ENCODE measurements around the gene HIVEP3.
A peak's percentile ranks its signal among the peaks of the same experiment; 100 is the strongest.

HIVEP3 gene

DNA sequence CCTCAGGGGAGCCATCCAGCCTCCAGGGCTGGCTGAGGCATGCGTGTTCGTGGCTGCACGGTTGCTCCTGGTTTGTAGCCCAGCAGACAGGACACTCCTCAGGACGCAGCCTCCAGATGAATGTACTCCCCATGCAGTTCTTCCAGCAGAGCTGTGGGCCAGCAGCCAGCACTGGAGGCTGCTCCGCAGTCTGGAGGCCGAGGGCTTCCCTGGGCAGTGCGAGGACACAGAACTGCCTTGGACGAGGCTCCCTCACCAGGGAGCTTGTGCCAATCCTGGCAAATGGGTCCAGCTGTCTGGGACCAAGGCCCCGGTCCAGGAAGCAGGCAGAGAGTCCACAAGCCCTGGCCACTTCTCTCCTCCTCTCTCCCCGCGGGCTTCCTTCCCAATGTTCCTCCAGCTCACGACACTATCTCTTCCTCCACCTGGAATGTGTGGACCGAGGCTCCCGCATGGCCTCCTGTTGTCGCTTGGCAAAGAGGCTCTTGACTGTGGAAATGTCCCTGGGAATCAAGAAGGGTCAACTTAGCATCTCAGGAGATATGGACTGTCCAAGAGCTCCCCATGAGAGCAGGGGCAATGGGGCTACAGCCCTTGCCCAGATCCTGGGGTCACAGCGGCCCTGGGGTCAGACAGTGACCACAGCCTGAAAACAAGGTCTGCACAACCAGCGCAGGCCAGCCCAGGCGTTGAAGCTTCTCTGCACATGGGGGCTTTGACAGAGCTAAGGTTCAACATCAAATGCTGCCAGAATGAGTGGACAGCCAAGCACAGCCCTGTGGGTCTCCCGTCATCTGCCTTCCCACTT is 439.5 kb downstream of the HIVEP3 start:
- TF ChIP-seq TAF1 (IDR thresholded peaks at IDR 0.05; ENCODE audit: borderline replicate concordance, insufficient read depth, low read length) (no peak), FOXP2 (optimal IDR thresholded peaks at IDR 0.05; ENCODE audit: borderline replicate concordance, extremely low read depth, extremely low read length, insufficient read depth) (no peak), SIN3A (IDR thresholded peaks at IDR 0.05; ENCODE audit: borderline replicate concordance, insufficient read depth, low read length) (no peak), POLR2AphosphoS5 (IDR thresholded peaks at IDR 0.05; ENCODE audit: low read depth, low read length) (no peak)
- TF ChIP-seq, protein P1, sequence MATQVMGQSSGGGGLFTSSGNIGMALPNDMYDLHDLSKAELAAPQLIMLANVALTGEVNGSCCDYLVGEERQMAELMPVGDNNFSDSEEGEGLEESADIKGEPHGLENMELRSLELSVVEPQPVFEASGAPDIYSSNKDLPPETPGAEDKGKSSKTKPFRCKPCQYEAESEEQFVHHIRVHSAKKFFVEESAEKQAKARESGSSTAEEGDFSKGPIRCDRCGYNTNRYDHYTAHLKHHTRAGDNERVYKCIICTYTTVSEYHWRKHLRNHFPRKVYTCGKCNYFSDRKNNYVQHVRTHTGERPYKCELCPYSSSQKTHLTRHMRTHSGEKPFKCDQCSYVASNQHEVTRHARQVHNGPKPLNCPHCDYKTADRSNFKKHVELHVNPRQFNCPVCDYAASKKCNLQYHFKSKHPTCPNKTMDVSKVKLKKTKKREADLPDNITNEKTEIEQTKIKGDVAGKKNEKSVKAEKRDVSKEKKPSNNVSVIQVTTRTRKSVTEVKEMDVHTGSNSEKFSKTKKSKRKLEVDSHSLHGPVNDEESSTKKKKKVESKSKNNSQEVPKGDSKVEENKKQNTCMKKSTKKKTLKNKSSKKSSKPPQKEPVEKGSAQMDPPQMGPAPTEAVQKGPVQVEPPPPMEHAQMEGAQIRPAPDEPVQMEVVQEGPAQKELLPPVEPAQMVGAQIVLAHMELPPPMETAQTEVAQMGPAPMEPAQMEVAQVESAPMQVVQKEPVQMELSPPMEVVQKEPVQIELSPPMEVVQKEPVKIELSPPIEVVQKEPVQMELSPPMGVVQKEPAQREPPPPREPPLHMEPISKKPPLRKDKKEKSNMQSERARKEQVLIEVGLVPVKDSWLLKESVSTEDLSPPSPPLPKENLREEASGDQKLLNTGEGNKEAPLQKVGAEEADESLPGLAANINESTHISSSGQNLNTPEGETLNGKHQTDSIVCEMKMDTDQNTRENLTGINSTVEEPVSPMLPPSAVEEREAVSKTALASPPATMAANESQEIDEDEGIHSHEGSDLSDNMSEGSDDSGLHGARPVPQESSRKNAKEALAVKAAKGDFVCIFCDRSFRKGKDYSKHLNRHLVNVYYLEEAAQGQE (IDR thresholded peaks at IDR 0.05; ENCODE audit: insufficient read depth in 1 of 2, low read depth in 2 of 2, low read length in 2 of 2) = no peak

DNA sequence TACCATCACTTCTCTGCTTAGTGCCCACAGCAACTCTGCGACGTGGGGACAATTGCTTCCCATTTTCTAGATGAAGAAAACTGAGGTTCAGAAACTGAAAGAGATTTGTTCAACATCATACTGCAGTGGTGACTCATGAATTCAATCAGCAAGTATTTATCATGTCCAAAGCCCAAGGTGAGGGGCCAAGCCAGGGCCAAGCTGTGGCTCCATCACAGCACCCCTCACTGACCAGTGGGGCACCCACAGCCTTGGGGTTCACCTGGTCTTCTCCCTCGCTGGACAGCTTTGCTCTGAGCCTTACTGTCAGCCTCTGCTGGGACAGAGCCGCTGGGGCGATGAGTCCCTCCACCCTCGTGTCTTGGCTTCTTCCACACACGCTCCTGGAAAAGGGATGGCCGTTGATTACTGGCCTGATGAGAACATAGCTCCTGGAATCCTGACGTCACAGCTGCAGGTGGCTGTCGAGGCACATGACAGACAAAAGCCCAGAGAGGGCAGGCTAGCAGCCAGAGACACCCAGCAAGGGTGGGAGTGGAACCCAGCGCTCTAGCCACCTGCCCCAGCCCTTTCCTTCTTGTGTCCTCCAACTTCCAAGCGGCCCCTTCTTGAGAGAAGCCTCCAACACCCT is 440.5 kb downstream of the HIVEP3 start:
- no peak for TF ChIP-seq FOXP2 (optimal IDR thresholded peaks at IDR 0.05; ENCODE audit: borderline replicate concordance, extremely low read depth, extremely low read length, insufficient read depth)
- no peak for TF ChIP-seq POLR2AphosphoS5 (IDR thresholded peaks at IDR 0.05; ENCODE audit: low read depth, low read length)
- TF ChIP-seq TAF1 (IDR thresholded peaks at IDR 0.05; ENCODE audit: borderline replicate concordance, insufficient read depth, low read length) = no peak
- no peak for TF ChIP-seq SIN3A (IDR thresholded peaks at IDR 0.05; ENCODE audit: borderline replicate concordance, insufficient read depth, low read length)
- TF ChIP-seq, protein P1 (IDR thresholded peaks at IDR 0.05; ENCODE audit: insufficient read depth in 1 of 2, low read depth in 2 of 2, low read length in 2 of 2) = no peak

DNA sequence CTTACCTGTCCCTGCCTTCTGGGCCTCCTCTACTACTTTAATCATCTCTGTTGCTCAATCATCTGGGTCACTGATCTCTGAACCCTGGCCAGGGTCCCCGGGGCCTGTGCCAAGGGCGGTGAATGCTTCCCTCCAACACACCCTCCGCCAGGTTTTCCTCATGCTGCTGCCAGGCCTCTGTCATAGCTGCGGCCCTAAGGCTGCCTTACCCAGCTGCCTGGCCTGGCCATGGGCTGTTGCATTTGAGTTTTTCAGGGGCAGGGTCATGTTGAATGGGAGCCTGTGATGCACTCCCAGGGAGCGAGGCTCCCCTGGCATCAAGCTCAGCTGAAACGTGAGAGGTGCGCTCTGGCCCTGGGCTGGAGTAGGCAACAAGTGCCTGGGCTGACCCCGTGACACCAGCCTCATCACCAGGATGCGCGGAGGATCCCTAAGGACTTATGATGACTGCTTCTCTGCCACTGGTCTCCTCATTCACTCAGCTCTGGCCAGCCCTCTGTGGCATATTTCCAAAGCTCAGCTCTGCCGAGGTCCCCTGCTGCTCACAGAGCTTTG is 441.8 kb downstream of the HIVEP3 start:
- TF ChIP-seq FOXP2 (optimal IDR thresholded peaks at IDR 0.05; ENCODE audit: borderline replicate concordance, extremely low read depth, extremely low read length, insufficient read depth) (no peak), TAF1 (IDR thresholded peaks at IDR 0.05; ENCODE audit: borderline replicate concordance, insufficient read depth, low read length) (no peak), SIN3A (IDR thresholded peaks at IDR 0.05; ENCODE audit: borderline replicate concordance, insufficient read depth, low read length) (no peak)

DNA sequence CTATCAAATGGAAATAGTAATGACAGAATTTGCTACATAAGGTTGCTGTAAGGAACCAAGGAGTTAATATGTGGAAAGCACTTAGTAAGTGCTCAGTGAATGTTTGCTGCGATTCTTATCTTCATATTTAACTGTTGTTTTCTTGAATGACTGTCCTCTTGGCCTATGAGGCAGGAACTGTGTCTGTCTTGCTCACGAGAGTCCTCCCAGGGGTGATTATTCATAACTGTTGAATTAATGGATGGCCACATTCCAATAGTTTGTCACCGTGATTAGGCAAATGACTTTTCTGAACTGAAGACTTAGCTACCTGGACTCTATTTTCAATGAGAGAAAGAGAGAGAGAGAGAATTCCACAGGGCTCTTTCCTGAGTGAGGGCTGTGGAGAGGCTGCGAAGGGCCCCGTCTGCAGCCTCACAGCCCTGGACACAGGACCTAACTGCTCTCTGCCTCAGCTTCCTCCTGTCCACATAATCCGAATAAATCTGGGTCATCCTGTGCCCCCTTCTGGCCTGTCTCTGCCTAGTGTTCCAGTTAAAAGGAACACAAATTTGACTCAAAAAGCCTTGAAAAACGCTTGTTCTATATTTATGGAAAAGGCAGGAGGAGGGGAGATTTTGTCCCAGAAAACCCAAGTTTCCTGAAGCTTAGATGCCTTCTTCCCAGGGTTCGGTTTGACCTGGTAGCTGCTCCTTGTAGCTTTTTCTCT is 442.7 kb downstream of the HIVEP3 start:
- peak; percentile 54; the same call in 1 of the 2 replicates for TF ChIP-seq POLR2AphosphoS5 (IDR thresholded peaks at IDR 0.05; ENCODE audit: low read depth, low read length)
- no peak; the same call in 1 of the 2 replicates for TF ChIP-seq SIN3A (IDR thresholded peaks at IDR 0.05; ENCODE audit: borderline replicate concordance, insufficient read depth, low read length)

DNA sequence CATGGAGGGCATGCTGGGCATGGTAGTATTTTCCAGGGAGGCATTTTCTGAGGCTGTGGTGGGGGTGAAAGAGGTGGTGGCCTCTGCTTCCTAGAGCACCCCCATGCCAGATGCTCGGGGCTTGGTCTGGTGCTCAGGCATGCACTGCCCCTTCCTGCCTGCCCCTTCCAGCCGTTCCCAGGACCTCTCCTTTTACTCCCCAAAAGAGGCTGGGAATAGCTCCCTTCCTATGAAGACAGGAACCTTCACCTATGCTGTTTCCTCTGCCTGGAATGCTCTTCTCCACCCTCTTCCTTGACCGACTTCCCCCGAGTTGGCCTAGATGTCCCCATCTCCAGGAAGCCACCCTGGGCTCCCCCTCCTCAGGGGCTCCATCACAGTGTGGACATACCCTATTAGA is 443.4 kb downstream of the HIVEP3 start:
- TF ChIP-seq, protein P1 (IDR thresholded peaks at IDR 0.05; ENCODE audit: insufficient read depth in 1 of 2, low read depth in 2 of 2, low read length in 2 of 2) = no peak
- TF ChIP-seq SIN3A (IDR thresholded peaks at IDR 0.05; ENCODE audit: borderline replicate concordance, insufficient read depth, low read length) (no peak), FOXP2 (optimal IDR thresholded peaks at IDR 0.05; ENCODE audit: borderline replicate concordance, extremely low read depth, extremely low read length, insufficient read depth) (no peak), TAF1 (IDR thresholded peaks at IDR 0.05; ENCODE audit: borderline replicate concordance, insufficient read depth, low read length) (no peak), POLR2AphosphoS5 (IDR thresholded peaks at IDR 0.05; ENCODE audit: low read depth, low read length) (no peak)
